Esophagus squamous epithelium (tissue), 5 donors: ENCODE data around the gene ADGRG7. TPM values are rescaled to one million over a fixed set of nuclear protein-coding genes. Genes with fewer than 3 reads are reported as not detected.
A peak's percentile ranks its signal among the peaks of the same experiment; 100 is the strongest.

Experiments used
- DNase-seq: peaks from one replicate; lab custom pipeline; 2025; lab: John Stamatoyannopoulos, UW
- H3K27ac ChIP-seq, 4 donors: fragments of 200-600 bp; sonication (generic); one replicate each; pipeline ENCODE4 v1.5.1; 2016 to 2019; ENCODE audit warnings: mild to moderate bottlenecking in 1 of 4
- H3K27me3 ChIP-seq, 4 donors: fragments of 200-600 bp; sonication (generic); 1 replicate in 3 of 4; 2 replicates in 1 of 4; pipeline versions ENCODE4 v1.5.1 to v1.6.0; 2017 to 2021; ENCODE audit warnings: antibody characterized with exemption in 1 of 4
- H3K36me3 ChIP-seq, 3 donors: fragments of 200-600 bp; sonication (generic); one replicate each; pipeline ENCODE4 v1.5.1; 2016 to 2019
- H3K4me1 ChIP-seq, 3 donors: fragments of 200-600 bp; sonication (generic); one replicate each; pipeline ENCODE4 v1.5.1; 2017 to 2019
- H3K4me3 ChIP-seq, 4 donors: fragments of 200-600 bp; sonication (generic); 1 replicate in 3 of 4; 2 replicates in 1 of 4; pipeline ENCODE4 v1.5.1; 2016 to 2019; ENCODE audit warnings: mild to moderate bottlenecking in 2 of 4, moderate library complexity in 1 of 4
- H3K9me3 ChIP-seq, 3 donors: fragments of 200-600 bp; sonication (generic); one replicate each; pipeline ENCODE4 v1.5.1; 2016 to 2019
- POLR2A ChIP-seq, 4 donors: fragments of 450-650 bp; IDR thresholded peaks; one replicate each; pipeline ENCODE4 v1.6.1; 2017; ENCODE audit warnings: antibody characterized with exemption in 4 of 4, mild to moderate bottlenecking in 4 of 4, moderate library complexity in 3 of 4
- WGBS, 2 donors: methylation state at CpG; one replicate each; pipeline ENCODE4 v1.1.5; 2018; 5-methylcytosine and 5-hydroxymethylcytosine counted together
- intact Hi-C: fragments of 100-400 bp; cut with DNase I; formaldehyde crosslinking; loops from one replicate; pipeline ENCODE4 v1.15.0; 2022
- total RNA-seq, 4 donors: library from RNA; depleted of rRNA; stranded (reverse); fragments of >200 nt; gene quantifications; one replicate each; pipeline ENCODE4 v1.1.0, GENCODE V29; 2016
- TF ChIP-seq, protein P1 (sequence below), 6 experiments: fragments of 450-650 bp in 4 of 6; fragments of 200-600 bp in 2 of 6; sonication (generic) in 2 of 6; IDR thresholded peaks; one replicate each; pipeline ENCODE4 v1.5.1; 2016 to 2019; ENCODE audit warnings: antibody characterized with exemption in 6 of 6, mild to moderate bottlenecking in 4 of 6, moderate library complexity in 4 of 6
- donor health status: DM: yes; HTN: yes; CAD: no.

Gene ADGRG7
- total RNA-seq, 4 donors from 2014 or later, result not detected

DNA sequence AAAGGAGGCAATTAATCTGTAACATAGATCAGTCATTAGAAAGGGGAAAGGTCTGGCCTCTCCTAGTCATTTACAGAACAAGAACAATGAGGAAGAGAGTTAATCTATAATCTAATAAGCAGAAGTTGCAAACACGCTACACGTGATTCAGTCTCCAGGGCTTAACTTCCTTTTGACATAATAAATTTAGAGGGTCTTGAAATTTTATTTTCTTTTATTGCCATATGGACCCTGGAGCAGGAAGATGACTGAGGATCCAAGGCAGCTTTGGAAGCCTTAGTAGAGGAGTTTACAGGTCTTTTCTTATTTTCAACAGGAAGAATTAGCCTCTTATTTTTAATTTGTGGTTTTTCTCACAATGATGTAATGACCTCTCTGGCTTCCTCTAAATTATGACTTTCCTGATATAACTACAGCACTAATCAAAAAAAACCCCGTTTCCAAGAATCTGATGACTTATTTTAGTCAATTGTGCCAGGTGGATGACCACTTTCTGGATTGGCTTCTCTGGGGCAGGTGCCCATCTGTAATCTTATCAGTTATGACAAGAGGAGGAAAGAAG is 32.2 kb downstream of the ADGRG7 start:
- DNase-seq, result no peak
- no peaks in the 10 kb centered on the region for H3K27me3 ChIP-seq
- no peaks in the 10 kb centered on the region for H3K36me3 ChIP-seq
- no peak for TF ChIP-seq POLR2A (IDR thresholded peaks at IDR 0.05)
- TF ChIP-seq, protein P1, sequence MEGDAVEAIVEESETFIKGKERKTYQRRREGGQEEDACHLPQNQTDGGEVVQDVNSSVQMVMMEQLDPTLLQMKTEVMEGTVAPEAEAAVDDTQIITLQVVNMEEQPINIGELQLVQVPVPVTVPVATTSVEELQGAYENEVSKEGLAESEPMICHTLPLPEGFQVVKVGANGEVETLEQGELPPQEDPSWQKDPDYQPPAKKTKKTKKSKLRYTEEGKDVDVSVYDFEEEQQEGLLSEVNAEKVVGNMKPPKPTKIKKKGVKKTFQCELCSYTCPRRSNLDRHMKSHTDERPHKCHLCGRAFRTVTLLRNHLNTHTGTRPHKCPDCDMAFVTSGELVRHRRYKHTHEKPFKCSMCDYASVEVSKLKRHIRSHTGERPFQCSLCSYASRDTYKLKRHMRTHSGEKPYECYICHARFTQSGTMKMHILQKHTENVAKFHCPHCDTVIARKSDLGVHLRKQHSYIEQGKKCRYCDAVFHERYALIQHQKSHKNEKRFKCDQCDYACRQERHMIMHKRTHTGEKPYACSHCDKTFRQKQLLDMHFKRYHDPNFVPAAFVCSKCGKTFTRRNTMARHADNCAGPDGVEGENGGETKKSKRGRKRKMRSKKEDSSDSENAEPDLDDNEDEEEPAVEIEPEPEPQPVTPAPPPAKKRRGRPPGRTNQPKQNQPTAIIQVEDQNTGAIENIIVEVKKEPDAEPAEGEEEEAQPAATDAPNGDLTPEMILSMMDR (IDR thresholded peaks at IDR 0.05), result no peak
- no peak overlapping the region for H3K27ac ChIP-seq
- no peaks in the 10 kb centered on the region for H3K4me1 ChIP-seq
- 58 to 62% methylated on average over 3 of the region's 3 CpGs for WGBS, 2 donors
- H3K9me3 ChIP-seq, result no peaks in the 10 kb centered on the region
- H3K4me3 ChIP-seq, result no peak overlapping the region
- intact Hi-C loops, result no loop called here

DNA sequence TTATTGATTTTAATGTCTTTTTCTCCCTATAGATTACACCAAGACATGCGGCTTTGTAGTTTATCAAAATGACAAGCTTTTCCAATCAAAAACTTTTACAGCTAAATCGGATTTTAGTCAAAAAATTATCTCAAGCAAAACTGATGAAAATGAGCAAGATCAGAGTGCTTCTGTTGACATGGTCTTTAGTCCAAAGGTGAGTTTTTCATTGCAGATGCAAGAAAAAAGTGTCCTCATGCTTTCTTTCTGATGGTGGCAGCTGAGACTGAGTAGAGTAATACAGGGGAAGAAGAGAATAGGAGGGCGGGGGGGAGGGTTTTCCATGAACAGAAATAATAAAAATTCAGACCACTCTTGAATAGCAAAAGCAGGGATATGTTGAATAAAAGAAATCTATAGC is 36.5 kb downstream of the ADGRG7 start:
- 74 to 85% methylated on average over 3 of the region's 3 CpGs for WGBS, 2 donors
- Histone ChIP-seq H3K27me3 (no peaks in the 10 kb centered on the region), H3K27ac (no peak overlapping the region), H3K4me1 (peaks cover 0 to 5% (median 4%) of the 10 kb centered on the region in 3 donors), H3K4me3 (no peak overlapping the region), H3K36me3 (no peaks in the 10 kb centered on the region), H3K9me3 (no peaks in the 10 kb centered on the region)
- DNase-seq, result no peak
- TF ChIP-seq, protein P1 (IDR thresholded peaks at IDR 0.05), result no peak
- no peak for TF ChIP-seq POLR2A (IDR thresholded peaks at IDR 0.05)
- intact Hi-C loops, result no loop called here

GRCh38 chr3:100647171-100647570 is 37.8 kb downstream of the ADGRG7 start:
- intact Hi-C loops, result no loop called here
- 78 to 80% methylated on average over 3 of the region's 3 CpGs for WGBS, 2 donors
- H3K27ac ChIP-seq, result no peak overlapping the region

DNA sequence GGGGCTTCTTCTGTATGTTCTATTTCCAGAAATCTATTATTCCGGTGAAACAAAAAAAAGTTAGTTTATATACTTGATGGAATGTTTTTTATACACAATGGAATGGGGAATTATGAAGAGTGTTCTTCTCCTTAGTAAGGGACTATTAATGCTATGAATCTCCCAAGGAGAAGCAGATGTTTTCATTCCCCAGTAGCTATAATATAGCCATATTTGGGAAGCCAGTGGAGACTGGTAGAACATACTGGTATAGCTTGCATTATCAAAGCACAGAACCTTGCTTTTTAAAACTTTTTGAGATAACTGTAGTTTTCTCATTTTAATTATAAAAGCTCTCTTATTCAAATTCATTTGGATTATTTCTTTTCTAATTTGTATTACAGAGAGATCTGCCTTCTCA is 38.3 kb downstream of the ADGRG7 start:
- Histone ChIP-seq H3K36me3 (no peaks in the 10 kb centered on the region), H3K27ac (no peak overlapping the region), H3K9me3 (no peaks in the 10 kb centered on the region), H3K27me3 (no peaks in the 10 kb centered on the region), H3K4me3 (no peak overlapping the region), H3K4me1 (peaks cover 0 to 12% (median 8%) of the 10 kb centered on the region in 3 donors)
- WGBS, 2 donors, result 60 to 81% methylated on average over 1 of the region's 1 CpG
- intact Hi-C loops, result no loop called here
- TF ChIP-seq, protein P1 (IDR thresholded peaks at IDR 0.05), result no peak
- TF ChIP-seq POLR2A (IDR thresholded peaks at IDR 0.05), result no peak
- DNase-seq, result no peak

More at GRCh38 chr3:100647171-100647570, 37.8 kb downstream of the ADGRG7 start:
- H3K9me3 ChIP-seq, result no peaks in the 10 kb centered on the region
- H3K36me3 ChIP-seq, result no peaks in the 10 kb centered on the region
- TF ChIP-seq, protein P1 (IDR thresholded peaks at IDR 0.05), result no peak
- TF ChIP-seq POLR2A (IDR thresholded peaks at IDR 0.05), result no peak
- H3K4me1 ChIP-seq, result peaks cover 0 to 12% (median 8%) of the 10 kb centered on the region in 3 donors
- no peak overlapping the region for H3K4me3 ChIP-seq
- no peak for DNase-seq
- no peaks in the 10 kb centered on the region for H3K27me3 ChIP-seq

DNA sequence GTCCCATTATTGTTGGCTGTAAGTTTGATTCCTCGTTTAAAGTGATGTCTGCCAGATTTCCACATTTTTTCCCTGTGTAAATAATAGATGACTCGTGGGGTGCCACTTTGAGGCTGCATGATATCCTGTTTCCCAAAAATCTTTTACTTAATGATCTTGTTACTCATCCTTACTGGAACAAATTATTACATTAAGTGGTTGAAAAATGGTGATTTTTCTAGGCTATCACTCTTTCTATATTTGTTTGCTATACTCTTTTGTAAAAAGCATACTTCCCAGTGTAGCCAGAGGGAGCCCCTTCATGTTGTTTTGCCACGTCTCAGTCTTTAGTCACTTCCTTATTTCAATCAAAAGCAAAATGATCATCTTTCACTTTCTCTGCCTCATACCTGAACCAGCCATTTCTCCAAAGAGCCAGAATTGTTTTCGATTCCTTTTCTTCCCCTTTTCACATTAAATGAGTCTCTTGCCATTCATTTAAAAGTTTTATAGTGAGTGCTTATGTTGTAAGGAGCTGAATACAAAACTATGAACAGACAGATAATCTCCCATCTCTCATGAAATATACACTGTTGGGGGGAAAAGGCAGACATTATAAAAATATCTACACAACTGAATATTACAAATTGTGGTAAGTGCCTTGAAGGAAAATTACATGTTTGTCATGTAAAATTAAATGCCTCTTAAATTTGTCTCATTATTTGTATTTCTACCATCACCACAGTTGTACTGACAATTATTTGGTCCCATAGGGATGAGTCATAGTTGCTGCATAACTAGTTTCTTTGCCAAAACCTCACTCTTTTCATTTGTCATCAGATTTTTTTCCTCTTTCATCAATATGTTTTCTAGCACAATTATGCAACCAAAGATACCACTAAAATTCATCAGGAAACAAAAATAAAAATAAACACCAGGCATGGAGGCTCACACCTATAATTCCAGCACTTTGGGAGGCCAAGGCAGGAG is 41.5 kb downstream of the ADGRG7 start:
- Histone ChIP-seq H3K27me3 (no peaks in the 10 kb centered on the region), H3K27ac (peak overlapping the region in 2 of 4 donors; percentile 36 to 42), H3K36me3 (no peaks in the 10 kb centered on the region), H3K4me1 (peaks cover 0 to 12% (median 8%) of the 10 kb centered on the region in 3 donors), H3K4me3 (no peak overlapping the region), H3K9me3 (no peaks in the 10 kb centered on the region)
- TF ChIP-seq, protein P1 (IDR thresholded peaks at IDR 0.05), result no peak
- TF ChIP-seq POLR2A (IDR thresholded peaks at IDR 0.05), result no peak
- no peak for DNase-seq
- intact Hi-C loops, result no loop called here
- WGBS, 2 donors, result 22 to 29% methylated on average over 4 of the region's 4 CpGs
